Measurements from ENCODE around the gene VCL.
A peak's percentile ranks its signal among the peaks of the same experiment; 100 is the strongest.
"Not testable (repeated sequence)": the region's sequence is repeated elsewhere in the genome, so short reads cannot be mapped to it uniquely, and the experiment has no call there.

Gene VCL

GRCh38 chr10:73997787-73998622 is at the start of gene VCL:
Gene VCL, plus strand, starts transcription at chr10:73998116. Its CDS starts 92 bp downstream, at chr10:73998208.
- DNase-seq (ENCODE audit: low read depth in 2 of 2, low spot score in 1 of 2): peak; percentile 85 to 86

GRCh38 chr10:73948947-73949633 is 48.8 kb upstream of the VCL start:
- DNase-seq (ENCODE audit: low read depth in 2 of 2, low spot score in 1 of 2): no peak

GRCh38 chr10:73950155-73950948 is 47.6 kb upstream of the VCL start:
- DNase-seq (ENCODE audit: low read depth in 2 of 2, low spot score in 1 of 2): no peak

- no peak for DNase-seq (ENCODE audit: low read depth in 2 of 2, low spot score in 1 of 2)
Measured at GRCh38 chr10:73953665-73954064, 44.3 kb upstream of the VCL start.

- no peak for DNase-seq (ENCODE audit: low read depth in 2 of 2, low spot score in 1 of 2)
Measured at GRCh38 chr10:73954737-73955136, 43.2 kb upstream of the VCL start.

GRCh38 chr10:73955719-73956118 is 42.2 kb upstream of the VCL start:
- DNase-seq (ENCODE audit: low read depth in 2 of 2, low spot score in 1 of 2): no peak

- DNase-seq (ENCODE audit: low read depth in 2 of 2, low spot score in 1 of 2): no peak
Measured at GRCh38 chr10:73956476-73957359, 41.2 kb upstream of the VCL start.

- no peak for DNase-seq (ENCODE audit: low read depth in 2 of 2, low spot score in 1 of 2)
Measured at GRCh38 chr10:73959484-73960243, 38.3 kb upstream of the VCL start.

GRCh38 chr10:73962386-73962785 is 35.5 kb upstream of the VCL start:
- DNase-seq (ENCODE audit: low read depth in 2 of 2, low spot score in 1 of 2): no peak

- not testable (repeated sequence) for DNase-seq (ENCODE audit: low read depth in 2 of 2, low spot score in 1 of 2)
Measured at GRCh38 chr10:73963533-73963932, 34.4 kb upstream of the VCL start.

GRCh38 chr10:73964743-73965142 is 33.2 kb upstream of the VCL start:
- no peak for DNase-seq (ENCODE audit: low read depth in 2 of 2, low spot score in 1 of 2)

GRCh38 chr10:73965267-73965889 is 32.5 kb upstream of the VCL start:
- DNase-seq (ENCODE audit: low read depth in 2 of 2, low spot score in 1 of 2): not testable (repeated sequence)

GRCh38 chr10:73965890-73966768 is 31.8 kb upstream of the VCL start:
- no peak for DNase-seq (ENCODE audit: low read depth in 2 of 2, low spot score in 1 of 2)

GRCh38 chr10:73967022-73967429 is 30.9 kb upstream of the VCL start:
- DNase-seq (ENCODE audit: low read depth in 2 of 2, low spot score in 1 of 2): no peak

- no peak for DNase-seq (ENCODE audit: low read depth in 2 of 2, low spot score in 1 of 2)
Measured at GRCh38 chr10:73967544-73967943, 30.4 kb upstream of the VCL start.

- DNase-seq (ENCODE audit: low read depth in 2 of 2, low spot score in 1 of 2): no peak
Measured at GRCh38 chr10:73968098-73968521, 29.8 kb upstream of the VCL start.

GRCh38 chr10:73969224-73969841 is 28.6 kb upstream of the VCL start:
- DNase-seq (ENCODE audit: low read depth in 2 of 2, low spot score in 1 of 2): no peak

- no peak for DNase-seq (ENCODE audit: low read depth in 2 of 2, low spot score in 1 of 2)
Measured at GRCh38 chr10:73970845-73971244, 27.1 kb upstream of the VCL start.

Measured in stimulated activated CD8-positive, alpha-beta memory T cell treated with anti-CD3 and anti-CD28 coated beads, Interleukin-4, amount 100 ng/mL, for 4 hours (primary cell).